Central memory CD8-positive, alpha-beta T cell (primary cell): ENCODE measurements around the gene ATP13A2.
"Not testable (repeated sequence)": the region's sequence is repeated elsewhere in the genome, so short reads cannot be mapped to it uniquely, and the experiment has no call there.

ENCODE experiments used
- ATAC-seq: fragments of 150-1000 bp; cut with Tn5 transposase; replicated peaks from 2 replicates; pipeline ENCODE4 v1.10.0; 2022; ENCODE audit warnings: mild to moderate bottlenecking, moderate FRiP score, moderate number of reproducible peaks; ENCODE audit not compliant: poor library complexity, severe bottlenecking; ENCODE audit errors: extremely low read depth
- DNase-seq, 2 donors: peaks; one replicate each; pipeline ENCODE4 v3.0.0; 2021; ENCODE audit warnings: low spot score in 2 of 2
- H3K27ac Mint-ChIP-seq: one replicate; pipeline ENCODE4 v1.8.0; 2022; ENCODE audit warnings: low read depth, mild to moderate bottlenecking, moderate library complexity, mixed read lengths
- H3K27me3 Mint-ChIP-seq: one replicate; pipeline ENCODE4 v1.8.0; 2022; ENCODE audit warnings: mixed read lengths
- H3K36me3 Mint-ChIP-seq: one replicate; pipeline ENCODE4 v1.8.0; 2022; ENCODE audit warnings: mild to moderate bottlenecking, moderate library complexity, mixed read lengths; ENCODE audit not compliant: insufficient read depth
- H3K4me1 Mint-ChIP-seq: one replicate; pipeline ENCODE4 v1.8.0; 2022; ENCODE audit warnings: mixed read lengths
- H3K4me3 Mint-ChIP-seq: one replicate; pipeline ENCODE4 v1.8.0; 2022; ENCODE audit warnings: mild to moderate bottlenecking, moderate library complexity, mixed read lengths
- H3K9me3 Mint-ChIP-seq: one replicate; pipeline ENCODE4 v1.8.0; 2022; ENCODE audit warnings: mixed read lengths

The ATP13A2 gene

GRCh38 chr1:16936580-16936979 lies 75.1 kb downstream of the ATP13A2 start:
- not testable (repeated sequence) for H3K4me1 Mint-ChIP-seq, ATAC-seq, H3K4me3 Mint-ChIP-seq, DNase-seq, H3K27ac Mint-ChIP-seq, H3K9me3 Mint-ChIP-seq, H3K27me3 Mint-ChIP-seq
- H3K36me3 Mint-ChIP-seq = peaks cover 34% of the 10 kb centered on the region
